HCT116 (cell line): ENCODE results near the gene GAS2L2. TPM values are rescaled to one million over a fixed set of nuclear protein-coding genes. Genes with fewer than 3 reads are reported as not detected.

Experiments used
- ATAC-seq: fragments of 200-7000 bp; cut with Tn5 transposase; 2 replicates; pipeline ENCODE4 v1.9.1; 2020; ENCODE audit warnings: mild to moderate bottlenecking, moderate library complexity
- BruUV-seq: library from RNA; stranded (reverse); fragments of 400-500 nt; replicated peaks from 2 replicates; lab custom pipeline; 2021; lab: Mats Ljungman, UMichigan
- CTCF ChIA-PET: fragments of 300-600 bp; sonication (Branson Sonifier 250); formaldehyde crosslinking; loops from one replicate; lab custom pipeline; 2021; ENCODE audit warnings: antibody characterized with exemption; lab: Charles Lee
- POLR2A ChIA-PET: fragments of 300-600, 350-600 bp; sonication (Branson Sonifier 250); formaldehyde crosslinking; loops from one replicate; lab custom pipeline; 2021; ENCODE audit warnings: antibody characterized with exemption; lab: Charles Lee
- RAD21 ChIA-PET, 2 experiments: fragments of 300-600 bp; sonication (Branson Sonifier 250); formaldehyde crosslinking; loops; one replicate each; lab custom pipeline; 2023; ENCODE audit warnings: low total read pairs in 2 of 2; ENCODE audit not compliant: uncharacterized antibody in 2 of 2, unreplicated experiment in 2 of 2, low non-redundant PET in 1 of 2; lab: Charles Lee
- DNase-seq: peaks from one replicate; pipeline ENCODE4 v3.0.0-alpha.2; 2010; ENCODE audit warnings: low read depth, low spot score
- H2AFZ ChIP-seq: fragments of 200-600 bp; shearing (Covaris generic), sonication (generic); 2 replicates; pipeline ENCODE4 v1.6.1; 2017; ENCODE audit warnings: low read depth, mixed run types, mixed read lengths, antibody characterized with exemption, low read length; ENCODE audit not compliant: poor library complexity, severe bottlenecking
- H3K27ac ChIP-seq: 2 replicates; pipeline ENCODE4 v1.5.1; 2012; ENCODE audit warnings: low read depth, low read length
- H3K27me3 ChIP-seq: fragments of 200-600 bp; sonication (generic); 2 replicates; pipeline ENCODE4 v1.6.1; 2016; ENCODE audit warnings: mixed run types, low read length, mixed read lengths; ENCODE audit not compliant: insufficient read depth
- H3K36me3 ChIP-seq, 2 experiments: fragments of 200-500 bp in 1 of 2; fragments of 200-600 bp in 1 of 2; sonication (Bioruptor generic) in 1 of 2; sonication (generic) in 1 of 2; 2 replicates each; pipeline versions ENCODE4 v1.5.1 to v1.6.1; 2014 to 2016; ENCODE audit warnings: low read length in 2 of 2, inconsistent platforms in 1 of 2, mixed read lengths in 1 of 2, mixed run types in 1 of 2; ENCODE audit not compliant: insufficient read depth in 2 of 2, control insufficient read depth in 1 of 2
- H3K4me1 ChIP-seq, 2 experiments: fragments of 200-600 bp in 1 of 2; sonication (generic) in 1 of 2; 2 replicates each; pipeline versions ENCODE4 v1.5.1 to v1.6.1; 2012 to 2017; ENCODE audit warnings: low read length in 2 of 2, inconsistent platforms in 1 of 2, mild to moderate bottlenecking in 1 of 2, mixed read lengths in 1 of 2, mixed run types in 1 of 2, moderate library complexity in 1 of 2; ENCODE audit not compliant: insufficient read depth in 2 of 2, control insufficient read depth in 1 of 2
- H3K4me2 ChIP-seq: fragments of 200-600 bp; sonication (generic); 2 replicates; pipeline ENCODE4 v1.6.1; 2017; ENCODE audit warnings: mixed run types, low read length, mixed read lengths
- H3K4me3 ChIP-seq, 2 experiments: fragments of 200-600 bp in 1 of 2; sonication (generic) in 1 of 2; replicated peaks in 1 of 2; 2 replicates each; pipeline ENCODE4 v1.5.1; 2011 to 2016; ENCODE audit warnings: low read length in 2 of 2, control low read depth in 1 of 2, low read depth in 1 of 2, mild to moderate bottlenecking in 1 of 2, mixed read lengths in 1 of 2, mixed run types in 1 of 2
- H3K79me2 ChIP-seq: fragments of 200-600 bp; sonication (generic); 2 replicates; pipeline ENCODE4 v1.6.1; 2017; ENCODE audit warnings: mild to moderate bottlenecking, mixed run types, low read length, moderate library complexity, mixed read lengths; ENCODE audit not compliant: insufficient read depth
- H3K9ac ChIP-seq: fragments of 200-600 bp; sonication (generic); 2 replicates; pipeline ENCODE4 v1.6.1; 2016; ENCODE audit warnings: low read length, mixed read lengths
- H3K9me2 ChIP-seq: fragments of 200-600 bp; sonication (generic), shearing (Covaris generic); 2 replicates; pipeline ENCODE4 v1.6.1; 2017; ENCODE audit warnings: mixed run types, mild to moderate bottlenecking, moderate library complexity; ENCODE audit not compliant: insufficient read depth
- H3K9me3 ChIP-seq, 2 experiments: fragments of 200-500 bp in 1 of 2; fragments of 200-600 bp in 1 of 2; sonication (Bioruptor generic) in 1 of 2; sonication (generic) in 1 of 2; 2 replicates each; pipeline ENCODE4 v1.6.1; 2014 to 2017; ENCODE audit warnings: low read length in 2 of 2, mixed read lengths in 2 of 2, inconsistent platforms in 1 of 2, low read depth in 1 of 2, mild to moderate bottlenecking in 1 of 2, mixed run types in 1 of 2, moderate library complexity in 1 of 2; ENCODE audit not compliant: control insufficient read depth in 1 of 2, insufficient read depth in 1 of 2
- H4K20me1 ChIP-seq: fragments of 200-600 bp; sonication (generic), shearing (Covaris generic); 2 replicates; pipeline ENCODE4 v1.6.1; 2017; ENCODE audit warnings: mixed run types, mild to moderate bottlenecking, moderate library complexity; ENCODE audit not compliant: insufficient read depth
- ATF3 ChIP-seq: IDR thresholded peaks from 2 replicates; pipeline ENCODE4 v1.6.1; 2012
- CBX3 ChIP-seq: IDR thresholded peaks from 2 replicates; pipeline ENCODE4 v1.6.1; 2012; ENCODE audit warnings: low read depth
- CTCF ChIP-seq, 3 experiments: fragments of 200-600 bp in 1 of 3; sonication (generic) in 1 of 3; IDR thresholded peaks in 2 of 3; conservative IDR thresholded peaks in 1 of 3; 2 replicates each; pipeline ENCODE4 v1.5.1; 2012 to 2017; ENCODE audit warnings: low read depth in 2 of 3, low read length in 2 of 3, antibody characterized with exemption in 1 of 3, borderline replicate concordance in 1 of 3, control low read depth in 1 of 3, mild to moderate bottlenecking in 1 of 3, mixed read lengths in 1 of 3, mixed run types in 1 of 3, moderate library complexity in 1 of 3; ENCODE audit not compliant: insufficient read depth in 1 of 3
- ELF1 ChIP-seq: IDR thresholded peaks from 2 replicates; pipeline ENCODE4 v1.6.1; 2012; ENCODE audit warnings: low read depth, borderline replicate concordance
- JUND ChIP-seq: IDR thresholded peaks from 2 replicates; pipeline ENCODE4 v1.6.1; 2012
- MAX ChIP-seq: IDR thresholded peaks from 2 replicates; pipeline ENCODE4 v1.6.1; 2012
- POLR2AphosphoS5 ChIP-seq: IDR thresholded peaks from 2 replicates; pipeline ENCODE4 v1.6.1; 2011; ENCODE audit warnings: mild to moderate bottlenecking, low read depth, low read length, moderate library complexity
- REST ChIP-seq: IDR thresholded peaks from 2 replicates; pipeline ENCODE4 v1.6.1; 2012; ENCODE audit warnings: low read depth
- SP1 ChIP-seq: IDR thresholded peaks from 2 replicates; pipeline ENCODE4 v1.6.1; 2012; ENCODE audit warnings: low read depth
- YY1 ChIP-seq: IDR thresholded peaks from 2 replicates; pipeline ENCODE4 v1.6.1; 2011; ENCODE audit warnings: low read length, low read depth, moderate library complexity, mild to moderate bottlenecking; ENCODE audit not compliant: insufficient replicate concordance; ENCODE audit errors: extremely low read depth
- intact Hi-C: fragments of 100-400 bp; cut with micrococcal nuclease; formaldehyde crosslinking; loops from 2 replicates; pipeline ENCODE4 v1.10.0; 2022
- total RNA-seq: library from RNA; stranded (reverse); gene quantifications from one replicate; pipeline ENCODE4 v1.2.1, GENCODE V29; 2021; ENCODE audit not compliant: unreplicated experiment

Gene GAS2L2
- total RNA-seq, 1 experiment from 2014 or later: not detected

- TF ChIP-seq ELF1 (no peak), CTCF (IDR thresholded peaks at IDR 0.05 in 2 of 3, conservative IDR thresholded peaks at IDR 0.05 in 1 of 3; ENCODE audit: borderline replicate concordance in 1 of 3, insufficient read depth in 1 of 3, low read depth in 2 of 3, low read length in 2 of 3) (no peak), YY1 (no peak), JUND (no peak), POLR2AphosphoS5 (no peak)
Measured at GRCh38 chr17:35730400-35731005, 22.5 kb downstream of the GAS2L2 start (continued).

GRCh38 chr17:35729405-35729833 is 23.6 kb downstream of the GAS2L2 start:
- RAD21 ChIA-PET: no interaction called here
- H3K9ac ChIP-seq: no peak overlapping the region
- no peak overlapping the region for H3K4me2 ChIP-seq
- TF ChIP-seq REST (no peak), CBX3 (no peak), MAX (no peak), ATF3 (no peak), SP1 (no peak)
- H3K4me1 ChIP-seq: peaks cover 0 to 3% of the 10 kb centered on the region in 2 experiments; a peak in 1 of 4 replicates
- H2AFZ ChIP-seq: no peak overlapping the region
- H3K4me3 ChIP-seq: no peak overlapping the region
- H3K79me2 ChIP-seq: no peaks in the 10 kb centered on the region
- no peaks in the 10 kb centered on the region for H3K27me3 ChIP-seq
- H3K9me2 ChIP-seq: no peaks in the 10 kb centered on the region
- no peak overlapping the region for H3K27ac ChIP-seq
- POLR2A ChIA-PET: no interaction called here
- intact Hi-C loops: no loop called here
- H3K9me3 ChIP-seq: no peaks in the 10 kb centered on the region
- no peak for ATAC-seq
- DNase-seq: no peak
- no TSS peak for BruUV-seq
- no peaks in the 10 kb centered on the region for H4K20me1 ChIP-seq
- CTCF ChIA-PET: no interaction called here
- H3K36me3 ChIP-seq: peaks cover 5 to 7% of the 10 kb centered on the region in 2 experiments; a peak in 2 of 4 replicates
